Pancreas (tissue), 10 donors: Measurements from ENCODE around the gene OGDHL. TPM values are rescaled to one million over a fixed set of nuclear protein-coding genes. Genes with fewer than 3 reads are reported as not detected.

Experiments used
- ATAC-seq, 4 donors: fragments of 200-7000 bp; cut with Tn5 transposase; one replicate each; pipeline versions ENCODE4 v1.8.0 to v1.9.1; 2020; ENCODE audit warnings: mild to moderate bottlenecking in 4 of 4, moderate library complexity in 4 of 4
- DNase-seq, 6 donors: peaks; one replicate each; pipeline ENCODE4 v3.0.0-alpha.2; 2020
- FAIRE-seq: peaks from 2 replicates; lab custom pipeline; 2012; peaks lifted over from hg19 to GRCh38; lab: Jason Lieb, UNC
- H3K27ac ChIP-seq, 4 donors: fragments of 200-600 bp; sonication (generic); 1 replicate in 3 of 4; 2 replicates in 1 of 4; pipeline versions ENCODE4 v1.5.0 to v1.8.0; 2020
- H3K27me3 ChIP-seq, 4 donors: fragments of 200-600 bp; one replicate each; pipeline ENCODE4 v1.8.0; 2021
- H3K36me3 ChIP-seq, 3 donors: fragments of 200-600 bp; sonication (generic) in 1 of 3; one replicate each; pipeline versions ENCODE4 v1.5.0 to v1.8.0; 2020 to 2021
- H3K4me1 ChIP-seq, 3 donors: fragments of 200-600 bp; one replicate each; pipeline ENCODE4 v1.8.0; 2021
- H3K4me3 ChIP-seq, 4 donors: fragments of 200-600 bp; sonication (generic) in 2 of 4; one replicate each; pipeline versions ENCODE4 v1.5.0 to v1.8.0; 2020 to 2021
- H3K9me3 ChIP-seq, 4 donors: fragments of 200-600 bp; one replicate each; pipeline ENCODE4 v1.8.0; 2021
- WGBS, 2 donors: extraction: QIAGEN DNeasy Blood & Tissue Kit; methylation state at CpG; one replicate each; pipeline ENCODE4 v1.1.7; 2013; 5-methylcytosine and 5-hydroxymethylcytosine counted together
- intact Hi-C, 3 donors: fragments of 100-400 bp; cut with DNase I; formaldehyde crosslinking; loops; one replicate each; pipeline versions ENCODE4 v1.11.1 to v1.14.2; 2022
- polyA plus RNA-seq, 2 donors: library from polyadenylated mRNA; stranded (reverse); fragments of 200-250 nt; gene quantifications; one replicate each; pipeline ENCODE4 v1.2.3, GENCODE V29; 2013
- total RNA-seq, 6 donors: library from RNA; stranded (reverse); fragmentation: NEBNext Ultra II Directional in 4 of 6; extraction: Animal tissue kit (Norgen Biotek cat#: 25700) in 4 of 6; gene quantifications; one replicate each; pipeline versions ENCODE4 v1.2.1 to v1.2.4, GENCODE V29; 2021 to 2023
- TF ChIP-seq, protein P1 (sequence below), 4 donors: fragments of 200-600 bp; sonication (generic) in 3 of 4; IDR thresholded peaks; one replicate each; pipeline versions ENCODE4 v1.5.0 to v1.8.0; 2021; ENCODE audit warnings: antibody characterized with exemption in 4 of 4
- donor health status: healthy with polysubstance abuse.
- donor health status: DM: no; HTN: no; CAD: no; lungs with moderate emphysema.
- donor health status: DM: no; HTN: no; CAD: no.
- donor health status: control.
- donor health status: control.
- donor health status: Bipolar disorder and iron deficiency.
- donor health status: DM: yes; HTN: yes; CAD: no.
- donor health status: DM: no; HTN: no; CAD: no.
- donor health status: DM: no; HTN: no; CAD: no.
- donor health status: DM: yes; HTN: yes; CAD: no.

OGDHL gene
- total and polyA plus RNA-seq, 8 donors, result 1.7 to 25.9 (median 4.3) TPM

DNA sequence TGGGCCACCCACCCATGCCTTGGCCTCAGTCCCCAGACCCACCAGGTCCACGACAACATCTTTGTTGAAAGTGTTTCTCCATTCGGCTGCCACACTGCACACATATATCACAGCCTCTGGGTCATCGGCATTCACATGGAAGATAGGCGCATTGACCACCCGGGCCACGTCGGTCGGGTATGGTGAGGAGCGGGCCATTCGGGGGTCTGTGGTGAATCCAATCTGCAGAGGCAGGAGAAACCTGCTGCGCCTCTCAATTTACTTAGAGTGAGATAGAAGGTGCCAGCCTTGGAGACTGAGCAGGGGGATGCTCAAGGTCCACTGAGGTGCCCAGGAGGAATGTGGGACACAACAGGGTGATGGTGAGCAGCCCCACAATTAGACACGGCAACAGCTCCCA lies 16.4 kb downstream of the OGDHL start:
- no peak overlapping the region for H3K4me3 ChIP-seq
- TF ChIP-seq, protein P1, sequence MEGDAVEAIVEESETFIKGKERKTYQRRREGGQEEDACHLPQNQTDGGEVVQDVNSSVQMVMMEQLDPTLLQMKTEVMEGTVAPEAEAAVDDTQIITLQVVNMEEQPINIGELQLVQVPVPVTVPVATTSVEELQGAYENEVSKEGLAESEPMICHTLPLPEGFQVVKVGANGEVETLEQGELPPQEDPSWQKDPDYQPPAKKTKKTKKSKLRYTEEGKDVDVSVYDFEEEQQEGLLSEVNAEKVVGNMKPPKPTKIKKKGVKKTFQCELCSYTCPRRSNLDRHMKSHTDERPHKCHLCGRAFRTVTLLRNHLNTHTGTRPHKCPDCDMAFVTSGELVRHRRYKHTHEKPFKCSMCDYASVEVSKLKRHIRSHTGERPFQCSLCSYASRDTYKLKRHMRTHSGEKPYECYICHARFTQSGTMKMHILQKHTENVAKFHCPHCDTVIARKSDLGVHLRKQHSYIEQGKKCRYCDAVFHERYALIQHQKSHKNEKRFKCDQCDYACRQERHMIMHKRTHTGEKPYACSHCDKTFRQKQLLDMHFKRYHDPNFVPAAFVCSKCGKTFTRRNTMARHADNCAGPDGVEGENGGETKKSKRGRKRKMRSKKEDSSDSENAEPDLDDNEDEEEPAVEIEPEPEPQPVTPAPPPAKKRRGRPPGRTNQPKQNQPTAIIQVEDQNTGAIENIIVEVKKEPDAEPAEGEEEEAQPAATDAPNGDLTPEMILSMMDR (IDR thresholded peaks at IDR 0.05), result no peak
- H3K9me3 ChIP-seq, result no peaks in the 10 kb centered on the region
- no peak for FAIRE-seq
- intact Hi-C loops, result no loop called here
- no peak for ATAC-seq
- no peak for DNase-seq
- no peaks in the 10 kb centered on the region for H3K4me1 ChIP-seq
- 86 to 95% methylated on average over 12 of the region's 12 CpGs for WGBS, 2 donors
- no peak overlapping the region for H3K27ac ChIP-seq
- no peaks in the 10 kb centered on the region for H3K27me3 ChIP-seq
- no peaks in the 10 kb centered on the region for H3K36me3 ChIP-seq

DNA sequence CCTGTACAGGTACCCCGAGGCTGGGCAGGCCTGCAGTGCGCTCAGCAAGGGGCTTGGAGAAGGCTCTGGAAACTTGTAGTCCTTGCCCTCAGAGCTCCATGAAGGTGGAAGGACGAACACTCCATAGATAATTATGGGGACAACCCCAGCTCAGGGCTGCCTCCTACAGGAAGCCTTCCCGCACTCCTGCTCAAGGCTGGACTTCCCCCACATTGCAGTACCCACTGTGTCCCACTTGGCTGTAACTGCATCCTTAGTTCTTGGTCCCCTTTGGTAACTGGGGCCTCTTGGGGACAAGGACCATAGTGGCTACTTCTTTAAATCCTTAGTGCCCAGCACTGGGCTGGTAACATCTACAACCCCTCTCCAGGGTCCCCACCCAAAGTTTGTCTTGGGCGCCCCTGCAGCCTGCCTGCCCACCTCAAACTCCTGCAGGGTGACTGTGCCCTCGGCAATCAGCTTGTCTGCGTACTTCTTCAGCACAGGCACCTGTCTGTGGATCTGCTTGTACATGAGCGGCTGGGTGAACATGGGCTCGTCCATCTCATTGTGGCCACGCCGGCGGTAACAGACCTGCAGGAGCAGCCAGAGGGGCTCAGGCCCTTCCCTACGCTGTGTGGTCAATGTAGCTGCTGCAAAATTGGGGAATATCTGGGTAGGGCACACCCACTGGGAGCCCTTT lies 17.1 kb downstream of the OGDHL start:
- no peak overlapping the region for H3K4me3 ChIP-seq
- H3K4me1 ChIP-seq, result no peaks in the 10 kb centered on the region
- no peak for FAIRE-seq
- no peaks in the 10 kb centered on the region for H3K36me3 ChIP-seq
- no peak overlapping the region for H3K27ac ChIP-seq
- H3K9me3 ChIP-seq, result no peaks in the 10 kb centered on the region
- ATAC-seq, result no peak
- DNase-seq, result no peak
- no peaks in the 10 kb centered on the region for H3K27me3 ChIP-seq
- 82 to 90% methylated on average over 13 of the region's 13 CpGs for WGBS, 2 donors
- intact Hi-C loops, result no loop called here
- TF ChIP-seq, protein P1 (IDR thresholded peaks at IDR 0.05), result no peak

DNA sequence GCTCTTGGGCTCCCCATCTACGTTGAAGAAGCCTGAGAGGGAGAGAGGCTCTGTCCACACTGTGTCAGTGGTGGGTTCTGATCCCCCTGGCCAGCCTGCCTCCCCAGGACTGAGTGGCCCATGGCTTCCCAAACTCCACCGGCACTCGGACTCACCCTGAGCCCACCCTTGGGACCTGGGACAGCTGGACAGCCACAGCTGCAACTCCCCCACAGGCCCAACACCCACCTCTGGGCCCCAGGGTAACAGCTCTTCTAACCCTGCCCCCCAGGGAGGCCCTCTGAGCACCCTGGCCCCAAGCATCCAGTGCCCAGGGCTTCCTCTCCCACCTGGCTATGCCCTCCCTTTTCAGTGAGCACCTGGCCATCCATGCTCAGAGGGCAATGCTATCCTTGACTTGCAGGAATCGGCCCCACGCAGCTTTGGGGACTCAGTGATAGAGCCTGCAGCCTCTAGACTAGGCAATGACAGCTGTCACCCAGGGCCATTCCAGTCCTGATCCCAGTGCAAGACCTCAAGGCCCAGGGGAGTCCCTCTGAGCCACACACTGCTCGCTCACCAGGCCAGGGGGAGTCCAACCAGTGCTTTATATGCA lies 17.9 kb downstream of the OGDHL start:
- TF ChIP-seq, protein P1 (IDR thresholded peaks at IDR 0.05), result no peak
- no peaks in the 10 kb centered on the region for H3K27me3 ChIP-seq
- H3K9me3 ChIP-seq, result no peaks in the 10 kb centered on the region
- DNase-seq (no peak), FAIRE-seq (no peak), ATAC-seq (no peak)
- H3K27ac ChIP-seq, result no peak overlapping the region
- WGBS, 2 donors, result 80 to 86% methylated on average over 6 of the region's 6 CpGs
- no peak overlapping the region for H3K4me3 ChIP-seq
- intact Hi-C loops, result no loop called here
- H3K4me1 ChIP-seq, result no peaks in the 10 kb centered on the region
- H3K36me3 ChIP-seq, result no peaks in the 10 kb centered on the region

DNA sequence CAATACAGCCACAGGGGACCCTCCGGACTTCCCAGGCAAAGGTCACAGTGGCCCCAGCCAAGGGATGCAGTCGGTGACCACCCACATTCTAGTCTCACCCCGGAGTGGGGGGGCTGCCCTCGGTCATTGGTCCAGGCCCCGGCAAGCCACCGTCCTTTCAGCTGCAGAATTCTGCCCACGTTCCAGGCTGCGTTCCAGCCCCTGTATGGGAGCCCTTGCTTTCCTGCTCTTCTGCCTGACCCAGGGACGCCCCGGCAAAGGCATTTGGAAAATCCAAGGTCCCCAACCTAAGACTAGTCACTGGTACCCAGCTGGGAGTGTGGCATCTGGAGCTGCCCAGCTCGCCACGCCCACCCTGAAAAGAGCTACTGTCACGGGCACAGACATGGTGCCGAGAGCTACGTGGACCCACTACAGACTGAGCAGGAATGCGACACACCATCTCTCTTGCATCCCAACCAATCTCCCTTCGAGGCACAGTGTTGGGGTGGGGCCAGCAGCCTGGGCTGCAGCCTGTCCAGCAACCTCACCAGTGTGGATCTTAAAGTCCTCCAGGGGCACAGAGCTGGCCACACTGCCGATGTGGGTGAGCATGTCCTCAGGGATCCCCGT lies 18.6 kb downstream of the OGDHL start:
- Histone ChIP-seq H3K27ac (no peak overlapping the region), H3K36me3 (no peaks in the 10 kb centered on the region), H3K27me3 (no peaks in the 10 kb centered on the region), H3K9me3 (no peaks in the 10 kb centered on the region), H3K4me3 (no peak overlapping the region), H3K4me1 (no peaks in the 10 kb centered on the region)
- DNase-seq (no peak), ATAC-seq (no peak), FAIRE-seq (no peak)
- TF ChIP-seq, protein P1 (IDR thresholded peaks at IDR 0.05), result no peak
- intact Hi-C loops, result no loop called here
- WGBS, 2 donors, result 82 to 92% methylated on average over 18 to 19 of the region's 19 CpGs
